ENCODE data around the gene TCP11L1. TPM values are rescaled to one million over a fixed set of nuclear protein-coding genes. Genes with fewer than 3 reads are reported as not detected.

The TCP11L1 gene
- total RNA-seq, 1 donor from 2014 or later = 15.0 TPM

DNA sequence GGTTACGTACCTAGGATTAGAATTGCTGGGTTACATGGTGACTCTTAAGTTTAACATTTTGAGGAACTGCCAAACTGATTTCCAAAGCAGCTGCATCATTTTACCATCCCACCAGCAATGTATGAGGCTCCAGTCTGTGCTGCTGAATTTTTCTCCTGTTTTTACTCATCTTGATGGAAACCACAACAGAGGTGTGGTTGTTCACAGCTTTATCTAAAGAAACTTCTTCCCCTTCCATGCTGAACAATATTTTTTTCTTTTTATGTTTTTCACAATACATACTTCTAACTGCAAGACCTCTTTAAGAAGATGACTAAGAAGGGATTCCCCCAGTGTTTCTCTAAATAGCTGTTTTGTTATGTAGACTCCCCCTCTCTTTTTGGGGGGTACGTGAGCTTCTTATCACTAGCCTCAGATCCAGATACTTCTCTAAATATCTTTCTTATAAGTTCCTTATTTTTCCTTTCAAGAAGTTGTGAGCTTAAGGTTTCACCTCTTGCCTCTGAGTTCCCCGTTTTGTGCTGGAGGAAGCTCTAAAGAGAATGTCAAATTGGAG is 24.0 kb downstream of the TCP11L1 start:
- peak overlapping the region; percentile 46 for H3K27ac Mint-ChIP-seq
- H3K4me3 Mint-ChIP-seq = peak overlapping the region; percentile 4
- intact Hi-C loops (cut with micrococcal nuclease) = loop anchor here (1.0 to 10.0 kb wide), 4 partner anchors 20 to 659 kb away; partner anchors contain the start of gene EIF3M
- H3K9me3 Mint-ChIP-seq = no peaks in the 10 kb centered on the region
- peak; percentile 22 for DNase-seq (ENCODE audit: low spot score)
- H3K36me3 Mint-ChIP-seq (ENCODE audit: low read depth) = peaks cover 44% of the 10 kb centered on the region
- peaks cover 55% of the 10 kb centered on the region for H3K4me1 Mint-ChIP-seq (ENCODE audit: low read depth)
- H3K27me3 Mint-ChIP-seq (ENCODE audit: insufficient read depth) = no peaks in the 10 kb centered on the region

DNA sequence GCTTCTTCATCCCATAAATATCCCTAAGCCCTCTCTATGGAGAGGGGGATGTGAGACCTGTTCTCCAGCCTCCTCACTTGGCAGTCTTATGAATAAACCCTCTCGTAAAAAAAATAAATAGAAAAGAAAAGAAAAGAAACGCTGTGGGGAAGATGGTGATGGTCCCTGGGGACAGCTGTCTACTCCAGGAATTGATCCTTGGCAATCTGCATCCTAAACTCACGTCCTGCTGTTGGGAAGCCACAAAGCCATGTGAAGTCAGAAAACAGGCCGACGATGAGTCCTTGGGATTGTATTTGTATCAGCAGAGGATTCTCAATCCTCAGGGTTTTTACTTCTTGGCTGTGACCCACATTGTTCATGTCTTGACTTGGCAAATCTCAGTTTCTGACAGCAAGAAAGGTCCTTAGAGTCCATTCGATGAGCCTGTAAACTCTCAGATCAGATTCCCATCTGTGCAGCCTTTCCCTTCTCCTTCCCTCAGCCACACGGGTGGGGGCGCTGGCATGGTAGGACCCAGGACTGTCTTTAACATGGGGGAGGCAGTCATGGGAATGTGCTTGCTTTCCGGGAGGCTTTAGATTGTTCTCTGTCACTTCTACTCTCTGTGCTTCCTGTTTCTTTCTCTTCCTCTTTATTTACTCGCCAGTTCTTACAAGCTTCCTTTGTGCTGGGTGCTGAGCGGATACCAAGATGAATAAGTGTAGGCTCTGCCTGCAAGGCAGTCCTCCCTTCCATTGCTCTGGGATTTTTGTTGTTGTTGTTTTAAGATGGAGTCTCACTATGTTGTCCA is 24.9 kb downstream of the TCP11L1 start:
- no peaks in the 10 kb centered on the region for H3K27me3 Mint-ChIP-seq (ENCODE audit: insufficient read depth)
- peaks cover 55% of the 10 kb centered on the region for H3K4me1 Mint-ChIP-seq (ENCODE audit: low read depth)
- intact Hi-C loops (cut with micrococcal nuclease) = loop anchor here (5.0 to 10.0 kb wide), 2 partner anchors 479 to 658 kb away; partner anchors contain the start of gene EIF3M
- H3K4me3 Mint-ChIP-seq = peak overlapping the region; percentile 34
- H3K9me3 Mint-ChIP-seq = no peaks in the 10 kb centered on the region
- DNase-seq (ENCODE audit: low spot score) = no peak
- H3K36me3 Mint-ChIP-seq (ENCODE audit: low read depth) = peaks cover 39% of the 10 kb centered on the region
- peak overlapping the region; percentile 66 for H3K27ac Mint-ChIP-seq

DNA sequence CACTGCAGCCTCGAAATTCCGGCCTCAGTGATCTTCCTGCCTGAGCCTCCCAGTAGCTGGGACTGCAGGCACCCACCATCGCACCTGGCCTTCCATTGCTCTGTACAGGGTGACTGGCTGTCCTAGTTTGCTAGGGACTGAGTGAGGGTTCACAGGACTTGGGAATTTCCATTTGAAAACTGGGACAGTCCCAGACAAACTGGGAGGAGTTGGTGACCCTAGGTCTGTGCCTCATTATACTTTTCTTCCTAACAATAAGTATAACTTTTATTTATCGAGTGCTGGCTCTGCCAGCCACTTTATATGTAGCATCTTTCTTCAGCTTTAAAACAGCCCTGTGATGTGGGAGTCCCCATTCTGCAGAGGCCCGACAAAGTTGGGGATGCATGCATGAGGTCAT is 25.5 kb downstream of the TCP11L1 start:
- Mint-ChIP-seq H3K27me3 (ENCODE audit: insufficient read depth) (no peaks in the 10 kb centered on the region), H3K4me1 (ENCODE audit: low read depth) (peaks cover 55% of the 10 kb centered on the region), H3K4me3 (peak overlapping the region; percentile 34), H3K9me3 (no peaks in the 10 kb centered on the region), H3K27ac (peak overlapping the region; percentile 66), H3K36me3 (ENCODE audit: low read depth) (peaks cover 35% of the 10 kb centered on the region)
- intact Hi-C loops (cut with micrococcal nuclease) = loop anchor here (1.0 to 10.0 kb wide), 6 partner anchors 105 to 657 kb away; partner anchors contain the start of gene EIF3M
- DNase-seq (ENCODE audit: low spot score) = no peak

DNA sequence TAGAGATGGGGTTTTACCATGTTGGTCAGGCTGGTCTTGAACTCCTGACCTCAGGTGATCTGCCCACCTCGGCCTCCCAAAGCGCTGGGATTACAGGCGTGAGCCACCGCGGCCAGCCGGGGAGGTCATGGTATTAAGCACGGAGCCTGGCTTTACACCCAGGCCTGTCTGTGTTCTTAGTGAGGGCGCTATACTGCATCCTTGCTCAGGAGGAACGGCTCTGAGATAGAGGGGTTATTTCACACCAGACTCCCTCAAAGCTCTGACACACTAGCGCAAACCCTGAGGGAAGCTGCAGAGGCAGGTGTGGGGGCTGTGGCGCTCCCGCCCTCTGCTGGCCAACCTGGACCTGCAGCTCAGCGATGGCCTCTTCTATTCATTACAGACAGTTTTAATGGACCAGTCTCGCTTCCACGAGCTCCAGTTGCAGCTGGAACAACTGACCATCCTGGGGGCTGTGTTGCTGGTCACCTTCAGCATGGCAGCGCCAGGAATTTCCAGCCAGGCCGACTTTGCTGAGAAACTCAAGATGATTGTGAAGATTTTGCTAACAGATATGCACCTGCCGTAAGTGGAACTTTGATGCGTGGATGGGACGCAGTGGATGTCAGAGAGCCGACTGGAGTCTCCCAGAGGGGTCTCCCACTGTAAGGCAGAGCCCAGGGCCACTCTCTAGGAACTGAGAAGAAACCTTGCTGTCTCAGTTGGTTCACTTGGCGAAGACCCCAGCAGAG is 26.2 kb downstream of the TCP11L1 start:
- H3K4me1 Mint-ChIP-seq (ENCODE audit: low read depth) = peaks cover 49% of the 10 kb centered on the region
- H3K4me3 Mint-ChIP-seq = no peak overlapping the region
- H3K9me3 Mint-ChIP-seq = no peaks in the 10 kb centered on the region
- no peak overlapping the region for H3K27ac Mint-ChIP-seq
- DNase-seq (ENCODE audit: low spot score) = peak; percentile 47
- intact Hi-C loops (cut with micrococcal nuclease) = loop anchor here (1.0 to 10.0 kb wide), 5 partner anchors 105 to 481 kb away; partner anchors contain the start of gene EIF3M
- H3K36me3 Mint-ChIP-seq (ENCODE audit: low read depth) = peaks cover 28% of the 10 kb centered on the region
- no peaks in the 10 kb centered on the region for H3K27me3 Mint-ChIP-seq (ENCODE audit: insufficient read depth)

DNA sequence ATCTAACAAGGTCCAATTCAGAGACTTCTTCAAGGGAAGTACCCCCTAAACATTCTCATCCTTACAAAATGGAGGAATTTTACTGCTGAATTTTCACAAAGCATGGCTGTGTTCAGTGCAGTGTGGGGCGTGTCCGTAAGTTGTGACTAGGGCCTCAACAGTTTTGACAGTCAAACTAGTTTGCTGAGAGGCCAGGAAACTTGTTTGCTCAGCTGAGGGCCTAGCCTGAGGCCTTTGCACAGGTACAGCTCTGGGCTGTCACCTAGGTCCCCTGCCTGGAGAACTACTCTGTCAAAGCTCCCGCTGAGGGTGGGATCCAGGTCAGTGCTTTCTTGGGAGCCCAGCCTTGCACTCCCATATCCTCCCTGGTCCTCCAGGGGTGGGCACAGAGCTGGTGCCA is 27.9 kb downstream of the TCP11L1 start:
- intact Hi-C loops (cut with micrococcal nuclease) = loop anchor here (10.0 kb wide), 1 partner anchor 482 kb away; the partner anchor contains the start of gene EIF3M
- Mint-ChIP-seq H3K4me3 (no peak overlapping the region), H3K27ac (no peak overlapping the region), H3K4me1 (ENCODE audit: low read depth) (peaks cover 36% of the 10 kb centered on the region), H3K9me3 (no peaks in the 10 kb centered on the region), H3K36me3 (ENCODE audit: low read depth) (peaks cover 33% of the 10 kb centered on the region), H3K27me3 (ENCODE audit: insufficient read depth) (no peaks in the 10 kb centered on the region)
- no peak for DNase-seq (ENCODE audit: low spot score)

DNA sequence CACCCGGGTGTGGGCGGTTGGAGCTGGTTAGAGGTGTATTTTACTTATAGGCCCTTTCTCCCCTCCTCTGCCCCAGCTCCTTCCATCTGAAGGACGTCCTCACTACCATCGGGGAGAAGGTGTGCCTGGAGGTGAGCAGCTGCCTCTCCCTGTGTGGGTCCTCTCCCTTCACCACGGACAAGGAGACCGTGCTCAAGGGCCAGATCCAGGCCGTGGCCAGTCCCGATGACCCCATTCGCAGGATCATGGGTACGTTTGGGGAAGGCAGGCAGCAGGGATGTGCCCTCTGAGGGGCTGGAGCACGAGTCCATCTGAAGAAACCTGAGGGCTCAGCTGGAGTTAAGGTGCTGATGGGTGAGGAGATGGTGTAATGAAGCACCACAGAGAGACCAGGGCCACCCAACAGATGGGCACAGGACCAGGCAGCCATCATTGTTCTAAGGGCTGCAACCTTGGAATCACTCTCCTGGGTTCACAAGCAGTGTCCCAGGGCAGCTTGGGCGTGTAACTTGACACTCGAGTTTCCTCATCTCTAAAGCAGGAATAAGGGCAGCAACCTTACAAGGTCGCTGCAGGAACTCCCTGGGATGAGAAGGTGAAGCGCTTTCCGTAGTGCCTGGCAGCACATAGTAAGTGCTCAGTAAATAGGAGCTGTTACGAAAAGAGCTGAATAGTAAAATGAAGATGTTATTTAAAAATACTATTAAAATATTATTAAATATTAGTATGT is 29.4 kb downstream of the TCP11L1 start:
- H3K36me3 Mint-ChIP-seq (ENCODE audit: low read depth) = peaks cover 35% of the 10 kb centered on the region
- H3K27me3 Mint-ChIP-seq (ENCODE audit: insufficient read depth) = no peaks in the 10 kb centered on the region
- no peak overlapping the region for H3K4me3 Mint-ChIP-seq
- peaks cover 22% of the 10 kb centered on the region for H3K4me1 Mint-ChIP-seq (ENCODE audit: low read depth)
- no peaks in the 10 kb centered on the region for H3K9me3 Mint-ChIP-seq
- intact Hi-C loops (cut with micrococcal nuclease) = loop anchor here (10.0 kb wide), 1 partner anchor 484 kb away; the partner anchor contains the start of gene EIF3M
- H3K27ac Mint-ChIP-seq = no peak overlapping the region
- DNase-seq (ENCODE audit: low spot score) = no peak

DNA sequence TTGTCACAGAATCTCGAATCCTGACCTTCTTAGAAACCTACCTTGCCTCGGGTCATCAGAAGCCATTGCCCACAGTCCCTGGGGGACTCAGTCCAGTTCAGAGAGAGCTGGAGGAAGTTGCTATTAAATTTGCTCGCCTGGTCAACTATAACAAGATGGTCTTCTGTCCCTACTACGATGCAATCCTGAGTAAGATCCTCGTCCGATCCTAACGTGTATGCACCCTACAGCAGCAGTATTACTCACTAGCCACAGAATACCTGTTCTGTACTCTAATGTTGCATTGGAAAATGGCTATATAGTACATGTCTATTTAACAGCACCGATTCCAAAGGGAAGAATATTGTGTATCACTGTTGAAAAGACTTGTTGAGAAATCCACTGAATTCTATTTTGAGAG is 33.1 kb downstream of the TCP11L1 start:
- H3K4me1 Mint-ChIP-seq (ENCODE audit: low read depth) = no peaks in the 10 kb centered on the region

DNA sequence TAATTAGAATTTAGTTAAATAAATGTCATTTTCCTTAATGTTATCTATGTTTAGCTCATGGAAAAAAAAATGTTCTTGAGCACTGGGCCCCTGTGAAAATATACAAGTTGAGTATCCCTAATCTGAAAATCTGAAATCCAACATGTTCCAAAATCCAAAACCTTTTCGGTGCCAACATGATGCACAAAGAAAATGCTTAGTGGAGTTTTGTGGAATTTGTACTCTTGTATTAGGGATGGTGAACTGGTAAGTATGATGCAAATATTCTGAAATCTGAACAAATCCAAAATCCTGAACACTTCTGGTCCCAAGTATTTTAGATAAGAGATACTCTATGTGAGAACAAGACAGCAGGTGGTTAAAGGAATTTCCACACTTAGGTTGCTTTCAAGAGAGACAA is 44.5 kb downstream of the TCP11L1 start:
- intact Hi-C loops (cut with micrococcal nuclease) = no loop called here
- no peak overlapping the region for H3K27ac Mint-ChIP-seq
- no peak for DNase-seq (ENCODE audit: low spot score)
- peaks cover 41% of the 10 kb centered on the region for H3K36me3 Mint-ChIP-seq (ENCODE audit: low read depth)
- no peaks in the 10 kb centered on the region for H3K9me3 Mint-ChIP-seq
- no peaks in the 10 kb centered on the region for H3K27me3 Mint-ChIP-seq (ENCODE audit: insufficient read depth)
- H3K4me3 Mint-ChIP-seq = no peak overlapping the region
- H3K4me1 Mint-ChIP-seq (ENCODE audit: low read depth) = no peaks in the 10 kb centered on the region

More for the DNA sequence above, 33.1 kb downstream of the TCP11L1 start:
- no peak for DNase-seq (ENCODE audit: low spot score)
- Mint-ChIP-seq H3K9me3 (no peaks in the 10 kb centered on the region), H3K27ac (no peak overlapping the region), H3K36me3 (ENCODE audit: low read depth) (peaks cover 39% of the 10 kb centered on the region), H3K4me3 (no peak overlapping the region), H3K27me3 (ENCODE audit: insufficient read depth) (no peaks in the 10 kb centered on the region)
- intact Hi-C loops (cut with micrococcal nuclease) = no loop called here

DNA sequence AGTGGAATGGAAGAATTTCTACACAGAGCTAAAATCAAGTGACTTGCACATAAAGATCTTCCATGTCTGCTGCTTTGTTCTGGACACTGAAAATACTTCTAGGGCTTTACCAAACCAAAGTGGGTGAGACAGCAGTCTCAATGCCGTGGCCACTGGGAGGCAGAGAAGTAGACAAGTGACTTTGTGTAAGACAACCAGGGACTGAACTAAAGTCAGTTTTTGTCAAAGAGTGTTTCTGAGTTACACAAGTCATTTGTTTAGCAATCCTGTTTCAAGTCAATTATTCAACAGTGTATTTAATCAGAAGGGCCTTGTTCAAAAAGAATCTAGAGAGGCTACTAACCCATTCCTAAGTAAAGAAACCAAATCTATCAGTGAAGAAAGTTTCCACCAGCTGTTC is 46.6 kb downstream of the TCP11L1 start:
- intact Hi-C loops (cut with micrococcal nuclease) = no loop called here
- no peaks in the 10 kb centered on the region for H3K27me3 Mint-ChIP-seq (ENCODE audit: insufficient read depth)
- no peak overlapping the region for H3K4me3 Mint-ChIP-seq
- H3K27ac Mint-ChIP-seq = no peak overlapping the region
- H3K4me1 Mint-ChIP-seq (ENCODE audit: low read depth) = no peaks in the 10 kb centered on the region
- peaks cover 51% of the 10 kb centered on the region for H3K36me3 Mint-ChIP-seq (ENCODE audit: low read depth)
- no peak for DNase-seq (ENCODE audit: low spot score)
- no peaks in the 10 kb centered on the region for H3K9me3 Mint-ChIP-seq

DNA sequence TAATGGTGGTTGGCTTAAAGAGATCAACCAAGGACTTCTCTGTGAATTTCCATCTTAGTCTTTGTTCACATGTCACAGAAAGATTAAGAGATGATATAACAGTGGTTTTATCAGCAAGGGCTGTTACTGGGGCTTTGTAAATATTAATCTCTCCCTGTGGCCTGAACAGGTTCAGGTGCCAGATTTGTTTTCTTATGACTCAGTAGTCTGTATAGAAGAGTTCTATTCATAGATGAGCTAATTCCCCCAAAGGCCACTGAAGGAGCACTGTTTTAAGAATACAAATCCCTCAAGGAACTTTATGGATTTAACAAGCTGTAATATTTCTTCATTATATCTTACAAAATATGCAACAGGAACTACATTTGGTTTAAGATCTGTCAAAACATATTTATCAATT is 50.4 kb downstream of the TCP11L1 start:
- intact Hi-C loops (cut with micrococcal nuclease) = no loop called here
- Mint-ChIP-seq H3K27me3 (ENCODE audit: insufficient read depth) (no peaks in the 10 kb centered on the region), H3K36me3 (ENCODE audit: low read depth) (peaks cover 46% of the 10 kb centered on the region), H3K4me1 (ENCODE audit: low read depth) (no peaks in the 10 kb centered on the region), H3K27ac (no peak overlapping the region), H3K4me3 (no peak overlapping the region), H3K9me3 (no peaks in the 10 kb centered on the region)
- no peak for DNase-seq (ENCODE audit: low spot score)

DNA sequence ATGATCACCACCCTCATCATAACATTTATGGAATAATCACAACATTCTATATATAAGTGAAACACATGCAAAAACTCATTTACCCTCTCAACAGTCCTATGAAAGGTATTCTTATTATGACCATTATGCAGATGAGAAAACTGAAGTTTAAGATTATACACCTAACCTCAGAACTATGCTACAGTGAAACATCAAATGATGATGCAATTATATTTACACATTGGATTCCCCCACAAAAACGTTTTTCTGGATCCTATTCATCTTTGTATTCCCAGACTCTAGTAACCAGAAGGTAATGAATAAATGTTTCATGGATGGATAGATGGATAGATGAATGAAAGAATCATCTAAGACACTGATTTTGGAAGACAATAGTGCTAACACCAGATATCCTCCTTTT is 54.8 kb downstream of the TCP11L1 start:
- DNase-seq (ENCODE audit: low spot score) = no peak
- H3K4me1 Mint-ChIP-seq (ENCODE audit: low read depth) = no peaks in the 10 kb centered on the region
- no peak overlapping the region for H3K4me3 Mint-ChIP-seq
- intact Hi-C loops (cut with micrococcal nuclease) = no loop called here
- no peaks in the 10 kb centered on the region for H3K27me3 Mint-ChIP-seq (ENCODE audit: insufficient read depth)
- H3K9me3 Mint-ChIP-seq = no peaks in the 10 kb centered on the region
- peaks cover 42% of the 10 kb centered on the region for H3K36me3 Mint-ChIP-seq (ENCODE audit: low read depth)
- H3K27ac Mint-ChIP-seq = no peak overlapping the region

DNA sequence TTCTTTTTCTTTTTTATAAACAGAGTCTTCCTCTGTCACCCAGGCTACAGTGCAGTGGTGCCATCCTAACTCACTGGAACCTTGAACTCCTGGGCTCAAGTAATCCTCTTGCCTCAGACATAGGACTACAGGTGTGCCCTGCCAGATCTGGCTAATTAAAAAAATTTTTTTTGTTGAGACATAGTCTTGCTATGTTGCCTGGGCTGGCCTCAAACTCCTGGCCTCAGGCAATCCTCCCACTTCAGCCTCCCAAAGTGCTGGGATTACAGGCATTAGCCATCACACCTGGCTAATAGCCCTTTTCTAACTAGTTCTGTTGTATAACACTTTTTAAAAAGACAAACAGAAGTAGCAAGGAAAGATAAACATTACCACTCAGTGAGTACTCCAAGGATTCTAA is 64.5 kb downstream of the TCP11L1 start:
- H3K36me3 Mint-ChIP-seq (ENCODE audit: low read depth) = peaks cover 33% of the 10 kb centered on the region
- intact Hi-C loops (cut with micrococcal nuclease) = no loop called here

More for the DNA sequence above, 64.5 kb downstream of the TCP11L1 start:
- H3K4me1 Mint-ChIP-seq (ENCODE audit: low read depth) = no peaks in the 10 kb centered on the region
- no peaks in the 10 kb centered on the region for H3K27me3 Mint-ChIP-seq (ENCODE audit: insufficient read depth)
- H3K4me3 Mint-ChIP-seq = no peak overlapping the region
- no peak for DNase-seq (ENCODE audit: low spot score)
- H3K27ac Mint-ChIP-seq = no peak overlapping the region
- no peaks in the 10 kb centered on the region for H3K9me3 Mint-ChIP-seq
